ENCODE data around the gene PPP1R13B.

PPP1R13B gene

DNA sequence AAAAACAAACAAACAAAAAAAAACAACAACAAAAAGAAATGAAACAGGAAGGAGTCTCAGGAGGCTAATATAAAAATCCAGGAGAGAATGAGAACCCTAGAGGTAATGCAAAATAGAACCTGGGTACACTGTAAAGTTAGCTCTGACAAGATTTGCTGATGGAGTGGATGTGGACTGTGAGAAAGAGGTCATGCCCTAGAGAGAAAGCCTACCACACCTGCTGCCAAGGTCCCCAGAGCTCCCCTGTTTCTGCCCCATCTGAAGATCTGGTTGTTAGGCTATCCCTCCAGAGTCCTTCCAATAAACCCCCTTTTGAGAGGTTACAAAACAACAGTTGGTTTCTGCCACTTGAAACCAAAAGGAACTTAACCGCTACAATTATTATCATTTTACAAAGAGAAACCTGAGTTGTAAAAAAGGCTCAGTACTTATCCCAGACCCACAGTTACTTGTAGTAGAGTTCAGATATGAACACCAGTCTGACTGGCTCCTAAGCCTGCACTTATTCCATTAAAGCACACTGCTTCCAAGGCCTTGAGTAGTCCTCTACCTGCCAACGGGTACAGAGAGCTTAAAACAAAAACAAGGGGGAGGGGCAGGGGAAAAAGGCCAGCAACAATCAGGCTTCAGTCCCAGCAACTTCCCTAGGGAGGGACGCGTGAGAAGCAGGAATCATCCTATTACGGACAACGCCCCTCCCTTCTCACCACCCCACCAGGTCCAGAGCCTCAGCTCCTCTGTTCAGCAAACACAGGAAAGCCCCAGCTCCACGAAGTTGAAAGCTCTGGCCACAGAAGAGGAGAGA is 27.7 kb downstream of the PPP1R13B start:
- no peaks in the 10 kb centered on the region for H3K36me3 ChIP-seq (ENCODE audit: insufficient read depth, low read length)
- H3K79me2 ChIP-seq (ENCODE audit: insufficient read depth, low read length): peaks cover 6% of the 10 kb centered on the region; the same call in 1 of the 2 replicates
- H4K20me1 ChIP-seq (ENCODE audit: insufficient read depth, low read length): no peaks in the 10 kb centered on the region
- no peak for TF ChIP-seq EZH2 (IDR thresholded peaks at IDR 0.05; ENCODE audit: borderline replicate concordance, low read length)
- TF ChIP-seq, protein P1, sequence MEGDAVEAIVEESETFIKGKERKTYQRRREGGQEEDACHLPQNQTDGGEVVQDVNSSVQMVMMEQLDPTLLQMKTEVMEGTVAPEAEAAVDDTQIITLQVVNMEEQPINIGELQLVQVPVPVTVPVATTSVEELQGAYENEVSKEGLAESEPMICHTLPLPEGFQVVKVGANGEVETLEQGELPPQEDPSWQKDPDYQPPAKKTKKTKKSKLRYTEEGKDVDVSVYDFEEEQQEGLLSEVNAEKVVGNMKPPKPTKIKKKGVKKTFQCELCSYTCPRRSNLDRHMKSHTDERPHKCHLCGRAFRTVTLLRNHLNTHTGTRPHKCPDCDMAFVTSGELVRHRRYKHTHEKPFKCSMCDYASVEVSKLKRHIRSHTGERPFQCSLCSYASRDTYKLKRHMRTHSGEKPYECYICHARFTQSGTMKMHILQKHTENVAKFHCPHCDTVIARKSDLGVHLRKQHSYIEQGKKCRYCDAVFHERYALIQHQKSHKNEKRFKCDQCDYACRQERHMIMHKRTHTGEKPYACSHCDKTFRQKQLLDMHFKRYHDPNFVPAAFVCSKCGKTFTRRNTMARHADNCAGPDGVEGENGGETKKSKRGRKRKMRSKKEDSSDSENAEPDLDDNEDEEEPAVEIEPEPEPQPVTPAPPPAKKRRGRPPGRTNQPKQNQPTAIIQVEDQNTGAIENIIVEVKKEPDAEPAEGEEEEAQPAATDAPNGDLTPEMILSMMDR (IDR thresholded peaks at IDR 0.05; ENCODE audit: low read length): no peak
- no peak overlapping the region for H3K4me2 ChIP-seq (ENCODE audit: low read length)
- H3K4me1 ChIP-seq (ENCODE audit: insufficient read depth, low read length, severe bottlenecking): peaks cover 31% of the 10 kb centered on the region
- H3K9ac ChIP-seq (ENCODE audit: low read length): no peak overlapping the region
- no peak overlapping the region for H2AFZ ChIP-seq (ENCODE audit: low read length)
- no peaks in the 10 kb centered on the region for H3K27me3 ChIP-seq (ENCODE audit: insufficient read depth, low read length)
- H3K9me2 ChIP-seq (ENCODE audit: low read depth, low read length): no peaks in the 10 kb centered on the region
- H3F3A ChIP-seq (ENCODE audit: insufficient read depth, low read length): no peaks in the 10 kb centered on the region
- no peaks in the 10 kb centered on the region for H3K9me3 ChIP-seq (ENCODE audit: low read length)
- no peak overlapping the region for H3K4me3 ChIP-seq (ENCODE audit: low read depth, low read length, poor library complexity, severe bottlenecking)
- H3K27ac ChIP-seq (ENCODE audit: low read depth, low read length, poor library complexity, severe bottlenecking): peak overlapping the region; percentile 6

DNA sequence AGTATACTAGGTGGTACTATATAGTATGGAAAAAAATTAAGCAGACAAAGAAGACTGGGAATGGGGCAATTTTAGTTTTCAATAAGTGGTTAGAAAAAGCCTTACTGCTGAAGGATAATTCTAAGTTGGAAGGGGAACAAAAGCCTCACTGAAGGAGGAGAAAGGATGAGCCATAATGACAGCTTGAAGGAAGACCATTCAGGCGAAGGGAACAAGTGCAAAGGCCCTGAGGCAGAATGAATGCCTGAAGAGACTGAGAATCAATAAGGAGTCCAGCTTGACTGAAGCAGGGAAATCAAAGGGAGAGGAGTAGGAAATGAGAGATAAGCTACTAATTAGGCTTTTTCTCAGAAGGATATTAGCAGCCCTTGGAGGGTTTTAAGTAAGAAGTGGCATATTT is 28.5 kb downstream of the PPP1R13B start:
- Histone ChIP-seq H3K9ac (ENCODE audit: low read length) (no peak overlapping the region), H3K4me1 (ENCODE audit: insufficient read depth, low read length, severe bottlenecking) (peaks cover 31% of the 10 kb centered on the region), H3K4me2 (ENCODE audit: low read length) (no peak overlapping the region), H3K9me3 (ENCODE audit: low read length) (no peaks in the 10 kb centered on the region), H3F3A (ENCODE audit: insufficient read depth, low read length) (no peaks in the 10 kb centered on the region), H3K79me2 (ENCODE audit: insufficient read depth, low read length) (peaks cover 6% of the 10 kb centered on the region; the same call in 1 of the 2 replicates), H4K20me1 (ENCODE audit: insufficient read depth, low read length) (no peaks in the 10 kb centered on the region), H3K27me3 (ENCODE audit: insufficient read depth, low read length) (no peaks in the 10 kb centered on the region), H3K9me2 (ENCODE audit: low read depth, low read length) (no peaks in the 10 kb centered on the region), H2AFZ (ENCODE audit: low read length) (no peak overlapping the region), H3K36me3 (ENCODE audit: insufficient read depth, low read length) (no peaks in the 10 kb centered on the region), H3K4me3 (ENCODE audit: low read depth, low read length, poor library complexity, severe bottlenecking) (no peak overlapping the region), H3K27ac (ENCODE audit: low read depth, low read length, poor library complexity, severe bottlenecking) (no peak overlapping the region)
- TF ChIP-seq, protein P1 (IDR thresholded peaks at IDR 0.05; ENCODE audit: low read length): no peak
- TF ChIP-seq EZH2 (IDR thresholded peaks at IDR 0.05; ENCODE audit: borderline replicate concordance, low read length): no peak

DNA sequence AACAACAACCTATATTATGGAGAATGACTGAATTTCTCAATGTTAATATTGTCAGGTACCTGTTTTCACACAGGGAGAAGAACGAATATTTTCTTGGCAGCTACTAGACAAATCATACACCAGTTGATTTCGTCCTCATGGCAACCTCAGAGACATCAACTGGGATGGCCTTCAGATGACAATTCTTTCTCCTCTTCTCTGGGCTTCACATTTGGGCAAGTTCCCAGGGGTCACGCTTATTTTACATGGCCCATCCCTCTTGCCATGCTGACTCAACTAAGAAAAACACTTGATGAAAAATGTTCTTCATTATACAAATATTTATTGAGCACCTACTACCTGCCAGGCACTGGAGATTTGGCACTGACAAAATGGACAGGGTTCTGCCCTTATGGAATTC is 29.0 kb downstream of the PPP1R13B start:
- 0 out of 2 replicates have a peak, but pooled peaks cover 2% of the 10 kb centered on the region for H3K79me2 ChIP-seq (ENCODE audit: insufficient read depth, low read length)
- H3F3A ChIP-seq (ENCODE audit: insufficient read depth, low read length): no peaks in the 10 kb centered on the region
- H3K36me3 ChIP-seq (ENCODE audit: insufficient read depth, low read length): no peaks in the 10 kb centered on the region
- no peak overlapping the region for H3K9ac ChIP-seq (ENCODE audit: low read length)
- H3K27me3 ChIP-seq (ENCODE audit: insufficient read depth, low read length): no peaks in the 10 kb centered on the region
- TF ChIP-seq, protein P1 (IDR thresholded peaks at IDR 0.05; ENCODE audit: low read length): no peak
- no peak for TF ChIP-seq EZH2 (IDR thresholded peaks at IDR 0.05; ENCODE audit: borderline replicate concordance, low read length)
- H2AFZ ChIP-seq (ENCODE audit: low read length): no peak overlapping the region
- H3K4me2 ChIP-seq (ENCODE audit: low read length): no peak overlapping the region
- no peak overlapping the region for H3K4me3 ChIP-seq (ENCODE audit: low read depth, low read length, poor library complexity, severe bottlenecking)
- no peaks in the 10 kb centered on the region for H4K20me1 ChIP-seq (ENCODE audit: insufficient read depth, low read length)
- no peak overlapping the region for H3K27ac ChIP-seq (ENCODE audit: low read depth, low read length, poor library complexity, severe bottlenecking)
- peaks cover 31% of the 10 kb centered on the region for H3K4me1 ChIP-seq (ENCODE audit: insufficient read depth, low read length, severe bottlenecking)
- H3K9me2 ChIP-seq (ENCODE audit: low read depth, low read length): no peaks in the 10 kb centered on the region
- H3K9me3 ChIP-seq (ENCODE audit: low read length): no peaks in the 10 kb centered on the region
